HG03460 (cell line): ENCODE results near the gene THUMPD2.
A peak's percentile ranks its signal among the peaks of the same experiment; 100 is the strongest.
"Not testable (repeated sequence)": the region's sequence is repeated elsewhere in the genome, so short reads cannot be mapped to it uniquely, and the experiment has no call there.

Experiments used
- ATAC-seq: cut with Tn5 transposase; IDR thresholded peaks from one replicate; pipeline ENCODE4 v1.9.1; 2021; ENCODE audit not compliant: unreplicated experiment

THUMPD2 gene

DNA sequence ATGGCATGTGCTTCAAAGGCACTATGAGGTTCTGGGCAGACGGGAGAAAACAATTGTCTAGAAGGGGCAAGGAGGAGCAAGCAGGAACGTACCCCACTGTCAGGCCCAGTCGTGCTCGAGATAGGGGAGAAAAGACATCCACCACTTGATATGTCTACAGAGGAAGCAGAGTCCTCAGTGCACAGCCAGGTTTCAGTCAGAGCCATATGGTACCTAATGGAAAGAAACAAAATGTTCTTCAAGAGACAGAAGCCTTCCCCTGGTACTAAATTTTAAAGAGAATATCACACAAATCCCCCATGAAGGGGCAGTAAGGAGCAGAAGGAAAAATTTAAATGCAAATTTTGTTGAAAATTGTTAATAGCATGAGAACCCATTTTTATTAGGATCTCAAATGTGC, 21.9 kb downstream of the THUMPD2 start:
- no peak for ATAC-seq

GRCh38 chr2:39755466-39755865, 23.6 kb downstream of the THUMPD2 start:
- no peak for ATAC-seq

DNA sequence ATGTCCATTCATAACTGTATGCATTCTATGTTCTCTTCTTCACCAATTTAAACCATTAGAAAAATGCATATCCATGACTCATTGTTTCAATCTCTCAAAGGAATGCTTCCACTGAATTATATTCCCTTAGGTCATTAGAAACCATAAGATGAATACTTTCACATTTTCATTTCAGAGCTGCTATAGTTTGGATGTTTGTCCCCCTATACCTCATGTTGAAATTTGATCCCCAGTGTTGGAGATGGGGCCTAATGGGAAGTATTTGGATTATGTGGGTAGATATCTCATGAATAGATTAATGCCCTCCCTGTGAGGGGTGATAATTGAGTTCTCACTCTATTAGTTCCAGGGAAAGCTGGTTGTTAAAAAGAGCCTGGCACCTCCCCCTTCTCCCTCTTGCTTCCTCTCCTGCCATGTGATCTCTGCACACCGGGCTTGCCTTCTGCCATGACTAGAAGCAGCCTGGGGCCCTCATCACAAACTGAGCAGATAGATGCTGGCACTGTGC, 35.7 kb downstream of the THUMPD2 start:
- ATAC-seq = no peak

GRCh38 chr2:39741871-39742270, 37.2 kb downstream of the THUMPD2 start:
- ATAC-seq = no peak

GRCh38 chr2:39739386-39739785, 39.7 kb downstream of the THUMPD2 start:
- ATAC-seq = no peak

DNA sequence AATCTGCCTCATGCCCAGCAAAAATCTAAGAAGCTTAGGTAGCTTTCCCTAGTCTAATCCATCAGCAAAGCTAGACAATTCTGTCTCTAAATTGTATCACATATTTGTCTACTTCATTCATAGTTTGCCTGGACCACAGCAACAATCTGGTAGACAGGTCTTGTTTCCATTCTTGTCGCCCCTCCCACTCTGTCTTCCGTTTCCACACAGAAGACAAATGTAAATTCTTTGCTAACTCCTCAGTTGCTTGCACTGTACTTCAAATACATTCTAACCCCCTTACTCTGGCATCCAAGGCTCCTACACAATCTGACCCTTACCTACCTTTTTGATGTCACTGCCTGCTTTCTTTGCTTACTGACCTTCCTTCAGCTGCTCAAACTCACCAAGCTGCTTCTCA, 40.1 kb downstream of the THUMPD2 start:
- no peak for ATAC-seq

DNA sequence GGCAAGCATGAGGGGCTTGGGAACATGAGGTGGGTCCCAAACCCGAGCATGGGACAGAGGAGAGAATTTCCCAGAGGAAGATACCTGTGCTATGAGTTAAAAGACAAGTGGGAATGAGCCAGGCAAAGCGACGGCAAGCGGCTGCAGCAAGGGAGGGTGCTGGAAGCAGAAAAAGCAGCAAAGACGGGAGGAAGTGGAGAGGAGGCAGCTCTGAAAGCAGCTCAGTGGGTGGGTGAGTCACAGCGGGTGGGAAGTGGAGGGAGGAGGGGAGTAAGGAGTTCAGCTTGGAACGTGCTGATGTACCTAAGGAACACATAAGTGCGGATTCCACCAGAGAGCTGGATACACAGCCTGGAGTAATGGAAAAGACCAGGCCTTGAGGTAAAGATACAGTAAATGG, 41.4 kb downstream of the THUMPD2 start:
- ATAC-seq = no peak

DNA sequence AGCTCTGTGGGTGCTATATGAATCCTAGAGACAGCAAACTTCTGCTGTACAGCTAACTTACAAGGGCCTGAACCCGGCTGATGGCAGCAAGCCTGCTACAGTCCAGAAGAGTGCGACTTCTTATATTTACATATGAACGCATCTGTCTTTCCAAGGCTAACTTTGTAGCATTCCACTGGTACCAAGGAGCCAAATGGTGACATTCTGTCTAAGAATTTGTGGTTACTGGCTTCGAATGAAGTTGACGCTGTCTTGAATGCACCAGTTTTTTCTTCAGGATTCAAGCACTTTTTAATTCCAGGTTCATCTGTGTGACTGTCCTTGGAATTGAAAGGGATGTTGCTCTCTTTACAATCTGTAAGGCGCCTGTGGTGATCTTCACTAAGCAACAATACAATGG, 42.4 kb downstream of the THUMPD2 start:
- ATAC-seq = no peak

DNA sequence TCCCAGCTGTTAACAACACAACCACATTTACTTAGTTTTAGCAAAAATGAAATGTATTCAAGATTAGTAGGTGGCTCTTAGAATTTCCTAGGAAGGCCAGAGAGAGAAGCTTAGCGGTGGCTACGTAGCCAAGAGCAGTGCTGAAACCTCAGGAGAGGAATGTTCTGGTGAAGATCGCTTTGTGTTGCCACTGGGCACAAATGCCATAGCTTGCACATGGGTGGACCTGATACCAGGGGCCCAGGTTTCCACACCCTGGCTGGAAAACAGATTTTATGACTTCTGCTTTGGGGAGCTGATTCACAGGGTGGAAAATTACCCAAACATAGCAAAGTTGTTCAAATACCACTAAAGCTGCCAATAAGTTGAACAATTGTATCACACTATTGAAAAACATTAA, 43.4 kb downstream of the THUMPD2 start:
- ATAC-seq = no peak

GRCh38 chr2:39734445-39734844, 44.6 kb downstream of the THUMPD2 start:
- no peak for ATAC-seq

GRCh38 chr2:39733070-39733674, 45.9 kb downstream of the THUMPD2 start:
- ATAC-seq = no peak

DNA sequence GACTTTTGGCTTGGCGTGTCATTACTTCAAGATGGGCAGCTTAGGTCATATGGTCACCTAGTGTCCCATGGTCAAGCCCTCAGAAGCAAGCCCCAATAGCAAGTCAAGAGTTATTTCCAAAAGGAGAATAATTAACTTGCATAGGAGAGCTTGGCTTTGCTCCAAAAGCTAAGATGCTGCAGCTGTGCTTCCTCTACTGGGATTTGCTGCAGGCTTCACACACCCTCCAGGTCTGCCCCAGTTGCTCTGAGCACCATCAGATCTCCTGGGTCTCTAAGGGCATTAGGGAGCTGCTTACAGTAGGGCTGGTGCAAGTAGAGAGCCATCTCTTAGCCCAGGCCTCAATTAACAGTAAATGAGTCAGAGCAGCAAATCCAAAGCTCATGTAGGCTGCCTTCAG, 46.6 kb downstream of the THUMPD2 start:
- ATAC-seq = no peak

DNA sequence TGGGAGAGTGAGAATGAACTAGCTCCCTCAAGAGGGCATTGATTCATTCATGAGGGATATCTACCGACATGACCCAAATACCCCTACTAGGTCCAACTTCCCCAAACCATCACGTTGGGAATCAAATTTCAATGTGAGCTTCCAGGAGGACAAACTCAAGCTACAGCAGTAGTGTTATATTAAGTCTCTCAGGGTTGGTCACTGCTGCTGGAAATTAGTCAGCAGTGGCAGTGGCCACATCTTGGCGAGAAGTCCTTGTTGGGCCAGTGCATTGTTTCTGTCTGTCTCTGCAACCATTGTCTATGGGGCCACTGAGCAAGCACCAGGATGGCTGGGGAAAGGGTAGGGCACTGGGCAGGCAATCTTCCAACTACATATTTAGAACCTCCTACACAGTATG, 47.5 kb downstream of the THUMPD2 start:
- ATAC-seq = no peak

DNA sequence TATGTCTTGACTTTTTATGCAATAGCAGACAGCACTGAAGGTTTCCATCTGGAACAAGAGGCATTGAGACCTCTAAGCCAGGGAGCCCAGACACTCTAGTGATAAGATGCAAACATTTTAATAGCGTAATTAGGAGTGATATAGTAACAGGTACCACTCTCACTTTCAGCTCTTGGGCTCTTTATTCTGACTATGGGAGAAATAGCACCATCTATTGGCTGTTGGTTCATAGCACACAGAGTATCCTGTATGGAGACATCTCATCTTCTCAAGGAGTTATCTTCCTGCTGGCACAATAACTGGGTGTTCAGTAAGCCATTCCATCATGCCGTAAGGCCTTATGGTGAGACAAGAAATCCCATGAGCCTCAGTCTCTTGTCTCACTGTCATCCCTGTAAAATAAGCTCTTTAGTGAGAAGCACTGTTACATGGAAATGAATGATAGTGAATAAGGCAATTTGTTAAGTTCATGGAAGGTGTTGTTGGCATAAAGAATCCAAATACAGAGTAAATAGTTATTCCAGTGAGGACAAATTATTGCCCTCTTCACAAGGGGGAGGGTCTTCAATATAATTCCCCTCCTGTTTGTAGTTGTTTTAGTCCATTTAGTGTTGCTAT, 48.3 kb downstream of the THUMPD2 start:
- ATAC-seq = peak; percentile 44

- ATAC-seq = no peak
Measured at GRCh38 chr2:39730276-39730675, 48.8 kb downstream of the THUMPD2 start.

DNA sequence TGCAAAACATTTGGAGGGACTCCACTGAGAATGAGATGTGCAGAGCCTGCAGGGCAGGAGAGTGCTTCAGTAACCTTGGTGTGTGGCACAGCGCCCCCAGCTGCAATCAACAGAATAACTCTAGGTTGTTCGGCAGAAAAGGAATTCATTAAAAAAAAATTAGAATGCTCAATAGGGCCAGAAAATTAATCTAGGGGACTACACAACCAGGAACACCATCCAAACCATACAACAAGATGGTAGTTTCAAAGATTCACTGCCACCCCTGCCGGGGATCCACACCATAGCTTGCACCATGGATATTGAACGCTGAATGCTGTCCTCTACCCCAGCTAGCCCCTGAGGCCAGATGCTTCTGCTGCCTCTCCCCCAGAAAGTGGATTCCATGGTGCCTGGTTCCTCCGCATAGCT, 50.1 kb downstream of the THUMPD2 start:
- peak; percentile 70 for ATAC-seq

DNA sequence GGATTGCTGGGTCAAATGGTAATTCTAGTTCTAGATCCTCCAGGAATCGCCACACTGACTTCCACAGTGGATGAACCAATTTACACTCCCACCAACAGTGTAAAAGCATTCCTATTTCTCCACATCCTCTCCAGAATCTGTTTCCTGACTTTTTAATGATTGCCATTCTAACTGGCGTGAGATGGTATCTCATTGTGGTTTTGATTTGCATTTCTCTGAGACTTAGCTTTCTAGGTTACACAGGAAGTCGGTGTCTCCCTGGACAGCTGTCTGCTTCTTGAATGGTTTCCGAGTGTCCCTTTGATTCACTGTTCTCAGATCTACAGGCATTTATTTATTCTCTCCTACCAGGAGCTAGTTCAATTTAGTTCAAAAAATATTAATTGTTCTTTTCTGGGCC, 51.0 kb downstream of the THUMPD2 start:
- ATAC-seq = not testable (repeated sequence)

GRCh38 chr2:39725401-39725800, 53.7 kb downstream of the THUMPD2 start:
- ATAC-seq = no peak

GRCh38 chr2:39724828-39725144, 54.3 kb downstream of the THUMPD2 start:
- no peak for ATAC-seq

DNA sequence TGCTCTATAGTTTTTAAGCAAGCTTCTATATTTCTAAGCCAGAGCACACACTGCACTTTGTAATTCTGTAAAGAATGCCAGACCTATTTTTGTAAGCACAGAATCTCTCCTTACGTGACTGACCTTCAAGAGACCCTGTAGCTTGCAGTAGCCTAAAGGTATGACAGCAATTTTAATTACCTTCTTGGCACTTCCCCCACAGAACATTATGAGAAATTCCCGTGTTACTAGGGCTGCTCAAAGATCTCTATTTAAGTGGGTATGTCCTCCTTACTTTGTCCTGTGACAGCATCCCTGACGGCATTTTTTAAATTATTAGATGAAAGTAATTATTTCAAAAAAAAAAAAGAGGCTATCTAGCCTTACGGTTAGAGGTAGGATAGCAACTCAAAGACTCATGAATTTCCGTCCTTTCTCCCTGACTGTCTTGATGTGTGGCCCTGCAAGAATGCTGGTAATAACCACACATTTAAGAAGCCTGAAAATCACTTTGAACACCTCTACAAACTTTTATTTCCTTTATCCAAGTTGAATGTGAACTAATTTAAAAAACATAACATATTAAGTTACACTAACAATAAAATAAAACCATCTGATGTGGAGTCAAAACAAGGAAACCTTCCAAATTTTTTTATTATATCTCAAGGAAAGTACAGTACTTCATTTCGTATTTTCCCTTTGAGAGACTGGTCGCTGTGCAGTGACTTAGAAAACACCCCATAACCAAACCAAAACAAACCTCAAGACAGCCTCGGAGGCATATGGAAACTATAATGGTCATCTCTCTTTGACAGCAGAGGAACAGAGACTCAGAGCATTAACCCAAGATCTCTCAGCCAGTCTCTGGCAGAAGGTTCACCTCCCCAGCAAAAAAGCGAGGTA, 54.9 kb downstream of the THUMPD2 start:
- ATAC-seq = no peak

- ATAC-seq = no peak
Measured at GRCh38 chr2:39723497-39723896, 55.6 kb downstream of the THUMPD2 start.

DNA sequence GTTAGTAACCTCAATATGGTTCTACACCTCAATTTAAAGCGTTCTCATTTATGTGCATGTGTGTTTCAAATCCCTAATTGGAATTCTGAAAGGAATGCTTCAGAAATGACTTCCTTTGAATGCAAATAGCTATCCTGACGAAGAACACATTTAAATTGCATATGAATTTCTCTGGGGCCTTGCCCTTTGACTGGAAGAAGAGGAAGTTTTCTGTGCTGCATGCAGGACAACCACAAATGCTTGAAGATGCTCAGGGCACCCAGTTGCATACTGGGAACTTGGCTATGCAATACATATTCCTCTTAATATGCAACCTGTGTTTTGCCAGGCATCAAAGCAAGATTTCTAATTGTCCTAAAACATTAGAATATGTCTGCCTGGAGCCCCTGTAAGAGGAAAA, 58.1 kb downstream of the THUMPD2 start:
- ATAC-seq = no peak
